GM18499 (cell line): ENCODE results near the gene DLG2.

Experiments
- ATAC-seq: cut with Tn5 transposase; IDR thresholded peaks from one replicate; pipeline ENCODE4 v1.9.1; 2021; ENCODE audit warnings: moderate number of reproducible peaks; ENCODE audit not compliant: insufficient read depth, unreplicated experiment

The DLG2 gene

GRCh38 chr11:83819931-83820549 is 1807.1 kb downstream of the DLG2 start:
- ATAC-seq, result no peak

- ATAC-seq, result no peak
These were observed 1808.8 kb downstream of the DLG2 start for GRCh38 chr11:83818349-83818748.

GRCh38 chr11:83816572-83817187 is 1810.5 kb downstream of the DLG2 start:
- no peak for ATAC-seq

- ATAC-seq, result no peak
These were observed 1811.4 kb downstream of the DLG2 start for GRCh38 chr11:83815736-83816135.

GRCh38 chr11:83813296-83813695 is 1813.8 kb downstream of the DLG2 start:
- ATAC-seq, result no peak

GRCh38 chr11:83809274-83809673 is 1817.9 kb downstream of the DLG2 start:
- ATAC-seq, result no peak

- ATAC-seq, result no peak
These were observed 1825.3 kb downstream of the DLG2 start for GRCh38 chr11:83801799-83802198.

GRCh38 chr11:83793310-83793709 is 1833.8 kb downstream of the DLG2 start:
- no peak for ATAC-seq

- no peak for ATAC-seq
These were observed 1835.6 kb downstream of the DLG2 start for GRCh38 chr11:83791557-83791956.

- no peak for ATAC-seq
These were observed 1841.2 kb downstream of the DLG2 start for GRCh38 chr11:83785942-83786341.

- no peak for ATAC-seq
These were observed 1842.7 kb downstream of the DLG2 start for GRCh38 chr11:83784419-83784818.

- no peak for ATAC-seq
These were observed 1844.8 kb downstream of the DLG2 start for GRCh38 chr11:83782329-83782728.

GRCh38 chr11:83779876-83780275 is 1847.3 kb downstream of the DLG2 start:
- no peak for ATAC-seq

- no peak for ATAC-seq
These were observed 1848.5 kb downstream of the DLG2 start for GRCh38 chr11:83778596-83778995.

- ATAC-seq, result no peak
These were observed 1852.9 kb downstream of the DLG2 start for GRCh38 chr11:83773950-83774880.

GRCh38 chr11:83768489-83768888 is 1858.7 kb downstream of the DLG2 start:
- ATAC-seq, result no peak

GRCh38 chr11:83766932-83767331 is 1860.2 kb downstream of the DLG2 start:
- ATAC-seq, result no peak

- ATAC-seq, result no peak
These were observed 1862.5 kb downstream of the DLG2 start for GRCh38 chr11:83764643-83765042.

- no peak for ATAC-seq
These were observed 1866.2 kb downstream of the DLG2 start for GRCh38 chr11:83760932-83761331.

GRCh38 chr11:83759148-83759547 is 1868.0 kb downstream of the DLG2 start:
- no peak for ATAC-seq

- no peak for ATAC-seq
These were observed 1876.1 kb downstream of the DLG2 start for GRCh38 chr11:83751041-83751440.
